HG03196 (cell line): Measurements from ENCODE around the gene ITPRIPL1.

Experiments used
- ATAC-seq: cut with Tn5 transposase; IDR thresholded peaks from one replicate; pipeline ENCODE4 v1.9.1; 2021; ENCODE audit not compliant: unreplicated experiment

ITPRIPL1 gene

DNA sequence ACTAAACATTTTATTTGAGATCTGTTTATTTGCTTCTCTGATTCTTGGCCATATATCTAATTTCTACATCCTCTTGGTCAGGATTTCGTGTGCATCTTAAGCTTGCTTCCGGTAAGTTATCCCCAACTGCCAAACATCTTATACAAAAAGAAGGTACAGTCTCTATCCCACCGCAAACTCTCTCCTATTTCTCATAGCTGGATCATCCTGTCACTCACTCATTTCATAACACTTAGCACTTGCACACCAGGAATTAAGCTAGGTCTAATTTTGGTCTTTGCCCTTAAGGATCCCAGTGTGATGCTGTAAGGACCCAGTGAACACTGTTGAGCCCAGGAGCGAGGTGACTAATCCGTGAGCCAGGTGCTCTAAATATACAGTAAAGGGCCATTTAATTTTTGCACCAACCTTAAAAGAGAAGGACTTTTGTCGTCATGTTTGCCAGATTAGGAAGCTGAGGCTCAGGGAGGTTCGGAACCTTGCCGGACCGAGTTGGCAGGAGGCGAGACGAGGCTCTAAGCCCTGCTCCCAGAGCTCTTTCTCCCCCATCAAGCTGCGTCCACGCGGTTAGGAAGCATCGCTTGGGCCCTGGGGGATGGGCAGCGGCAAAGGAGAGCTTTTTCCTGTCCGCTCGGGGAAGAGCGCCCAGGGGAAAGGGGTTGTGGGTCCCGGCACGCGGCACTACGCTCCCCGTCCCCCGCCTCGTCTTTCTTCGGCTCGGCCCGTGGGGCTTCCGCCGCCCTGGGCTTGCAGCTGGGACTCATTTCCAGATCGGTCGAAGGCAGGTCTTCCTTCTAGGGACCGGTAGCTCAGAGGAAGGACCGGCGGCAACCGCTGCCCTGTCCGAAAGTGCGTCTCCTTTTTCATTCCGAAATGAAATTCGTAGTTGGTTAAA lies 4.1 kb upstream of the ITPRIPL1 start:
- ATAC-seq = peak; percentile 24

- no peak for ATAC-seq
Measured at GRCh38 chr2:96323849-96324248, 1.3 kb upstream of the ITPRIPL1 start.

GRCh38 chr2:96324721-96325040 lies 436 bp upstream of the ITPRIPL1 start:
- no peak for ATAC-seq

- no peak for ATAC-seq
Measured at GRCh38 chr2:96325884-96326255, 753 bp downstream of the ITPRIPL1 start.

- ATAC-seq = no peak
Measured at GRCh38 chr2:96326564-96326963, 1.4 kb downstream of the ITPRIPL1 start.

DNA sequence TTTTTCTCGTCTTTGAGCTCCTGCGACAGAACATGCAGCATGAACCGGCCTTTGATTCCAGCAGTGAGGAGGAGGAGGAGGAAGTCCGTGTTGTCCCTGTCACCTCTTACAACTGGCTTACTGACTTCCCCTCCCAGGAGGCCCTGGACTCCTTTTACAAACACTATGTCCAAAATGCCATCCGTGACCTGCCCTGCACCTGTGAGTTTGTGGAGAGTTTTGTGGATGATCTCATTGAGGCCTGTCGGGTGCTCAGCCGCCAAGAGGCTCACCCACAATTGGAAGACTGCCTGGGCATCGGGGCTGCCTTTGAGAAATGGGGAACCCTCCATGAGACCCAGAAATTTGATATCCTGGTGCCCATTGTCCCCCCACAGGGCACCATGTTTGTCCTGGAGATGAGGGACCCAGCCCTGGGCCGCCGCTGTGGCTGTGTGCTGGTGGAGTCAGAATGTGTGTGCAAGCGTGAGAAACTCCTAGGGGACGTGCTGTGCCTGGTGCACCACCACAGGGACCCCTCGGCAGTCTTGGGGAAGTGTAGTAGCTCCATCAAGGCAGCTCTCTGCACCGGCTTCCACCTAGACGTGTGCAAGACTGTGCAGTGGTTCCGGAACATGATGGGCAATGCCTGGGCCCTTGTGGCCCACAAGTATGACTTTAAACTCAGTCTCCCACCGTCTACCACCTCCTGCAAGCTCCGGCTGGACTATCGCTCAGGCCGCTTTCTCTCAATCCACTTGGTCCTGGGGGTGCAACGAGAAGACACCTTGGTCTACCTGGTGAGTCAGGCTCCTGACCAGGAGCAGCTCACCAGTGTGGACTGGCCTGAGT lies 2.1 kb downstream of the ITPRIPL1 start:
- ATAC-seq = no peak

GRCh38 chr2:96329456-96329855 lies 4.3 kb downstream of the ITPRIPL1 start:
- no peak for ATAC-seq

GRCh38 chr2:96329874-96330273 lies 4.8 kb downstream of the ITPRIPL1 start:
- no peak for ATAC-seq

- no peak for ATAC-seq
Measured at GRCh38 chr2:96330407-96330806, 5.3 kb downstream of the ITPRIPL1 start.

GRCh38 chr2:96333708-96334107 lies 8.6 kb downstream of the ITPRIPL1 start:
- no peak for ATAC-seq

- no peak for ATAC-seq
Measured at GRCh38 chr2:96336104-96336775, 11.1 kb downstream of the ITPRIPL1 start.

DNA sequence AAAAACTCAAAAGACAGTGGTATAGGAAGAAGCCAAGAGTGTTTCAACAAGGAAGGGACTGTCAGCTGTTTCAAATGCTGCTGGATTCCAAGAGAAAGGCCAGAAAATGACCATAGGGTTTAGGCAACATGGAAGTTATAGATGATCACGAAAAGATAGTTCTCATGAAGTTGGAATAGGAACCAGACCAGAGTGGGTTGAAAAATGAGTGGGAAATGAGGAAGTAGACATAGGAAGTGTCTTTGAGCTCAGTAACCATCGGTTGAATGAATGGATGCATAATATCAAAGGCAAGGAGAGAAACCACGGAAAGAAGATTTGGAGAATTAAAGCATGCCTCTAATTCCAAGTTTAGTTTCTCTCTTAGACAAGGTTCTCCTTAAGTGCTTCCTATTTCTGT lies 11.8 kb downstream of the ITPRIPL1 start:
- ATAC-seq = no peak

- ATAC-seq = no peak
Measured at GRCh38 chr2:96340493-96341414, 15.6 kb downstream of the ITPRIPL1 start.

DNA sequence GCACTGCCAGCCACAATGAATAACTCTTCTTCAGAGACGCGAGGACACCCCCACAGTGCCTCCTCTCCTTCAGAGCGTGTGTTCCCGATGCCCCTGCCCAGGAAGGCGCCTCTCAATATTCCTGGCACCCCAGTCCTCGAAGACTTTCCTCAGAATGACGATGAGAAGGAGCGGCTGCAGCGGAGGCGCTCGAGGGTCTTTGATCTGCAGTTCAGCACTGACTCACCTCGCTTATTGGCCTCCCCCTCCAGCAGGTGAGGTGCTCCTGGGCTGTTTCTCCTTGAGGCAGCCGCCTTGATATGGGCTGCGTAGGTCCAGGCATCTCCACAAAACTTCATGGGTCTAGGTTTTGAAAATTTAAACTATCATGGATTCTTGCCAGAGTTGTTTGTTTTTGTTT lies 16.5 kb downstream of the ITPRIPL1 start:
- ATAC-seq = no peak

GRCh38 chr2:96342085-96342484 lies 17.0 kb downstream of the ITPRIPL1 start:
- ATAC-seq = no peak

DNA sequence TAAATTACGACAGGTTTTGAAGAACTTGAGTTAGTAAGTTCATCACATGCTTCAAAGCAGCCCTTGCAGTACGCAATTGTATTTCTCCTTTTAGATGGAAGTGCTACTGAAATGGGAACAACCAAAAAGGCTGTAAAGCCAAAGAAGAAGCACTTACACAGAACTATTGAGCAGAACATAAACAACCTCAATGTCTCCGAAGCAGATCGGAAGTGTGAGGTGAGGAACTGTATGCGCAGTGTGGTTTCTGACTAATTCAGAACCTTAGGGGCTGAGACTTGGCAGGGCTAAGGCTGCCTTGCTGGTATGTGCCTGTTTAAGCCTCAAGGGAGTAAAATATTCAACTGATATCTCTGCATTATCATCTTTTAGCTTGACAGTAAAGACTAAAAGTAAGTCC lies 18.9 kb downstream of the ITPRIPL1 start:
- peak; percentile 62 for ATAC-seq

DNA sequence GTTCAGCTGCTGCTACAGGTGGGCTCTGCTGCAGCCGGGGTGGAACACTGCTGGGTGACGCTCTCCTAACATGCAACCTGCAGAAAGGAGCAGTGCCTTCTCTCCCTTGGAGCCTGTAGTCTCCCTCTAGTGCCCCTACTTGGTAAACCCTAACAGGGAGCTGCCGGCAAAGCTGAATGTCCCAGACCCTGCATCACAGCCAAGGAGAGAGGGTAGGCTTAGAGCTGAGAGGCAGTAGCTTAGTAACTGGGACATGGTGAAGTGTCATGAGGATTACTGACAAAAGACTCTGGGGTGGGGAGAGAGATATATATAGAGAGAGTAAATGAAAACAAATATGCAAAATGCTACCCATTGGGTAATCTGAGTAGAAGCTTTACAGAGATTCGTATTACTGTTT lies 20.3 kb downstream of the ITPRIPL1 start:
- no peak for ATAC-seq

DNA sequence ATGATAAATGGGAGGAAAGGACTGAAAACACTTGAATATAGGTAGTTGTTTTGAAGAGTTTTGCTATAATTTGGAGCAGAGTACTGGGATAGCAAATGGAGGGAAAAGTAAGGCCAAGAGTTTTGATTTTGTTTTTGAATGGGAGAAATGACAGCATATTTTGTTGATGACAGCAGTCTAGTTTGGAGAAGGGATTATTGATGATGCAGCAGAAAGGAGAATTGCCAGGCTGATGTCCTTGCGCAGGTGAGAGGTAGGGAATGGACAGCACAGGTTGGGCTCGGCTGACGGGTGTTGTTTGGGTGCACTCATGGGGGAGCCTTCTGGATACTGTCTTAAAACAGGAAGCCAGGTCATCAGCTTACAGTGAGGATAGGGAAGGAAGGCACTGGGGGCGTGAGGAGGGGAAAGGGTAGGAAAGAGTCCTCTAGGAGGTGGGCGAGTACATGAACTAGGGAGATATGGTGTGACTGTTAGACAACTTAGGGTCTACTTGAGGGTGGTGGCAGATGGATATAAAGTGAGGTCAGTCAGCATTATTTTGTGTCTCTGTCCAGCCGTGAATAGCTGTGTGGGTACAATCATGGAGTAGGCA lies 20.8 kb downstream of the ITPRIPL1 start:
- ATAC-seq = no peak

- ATAC-seq = no peak
Measured at GRCh38 chr2:96347395-96347794, 22.3 kb downstream of the ITPRIPL1 start.

DNA sequence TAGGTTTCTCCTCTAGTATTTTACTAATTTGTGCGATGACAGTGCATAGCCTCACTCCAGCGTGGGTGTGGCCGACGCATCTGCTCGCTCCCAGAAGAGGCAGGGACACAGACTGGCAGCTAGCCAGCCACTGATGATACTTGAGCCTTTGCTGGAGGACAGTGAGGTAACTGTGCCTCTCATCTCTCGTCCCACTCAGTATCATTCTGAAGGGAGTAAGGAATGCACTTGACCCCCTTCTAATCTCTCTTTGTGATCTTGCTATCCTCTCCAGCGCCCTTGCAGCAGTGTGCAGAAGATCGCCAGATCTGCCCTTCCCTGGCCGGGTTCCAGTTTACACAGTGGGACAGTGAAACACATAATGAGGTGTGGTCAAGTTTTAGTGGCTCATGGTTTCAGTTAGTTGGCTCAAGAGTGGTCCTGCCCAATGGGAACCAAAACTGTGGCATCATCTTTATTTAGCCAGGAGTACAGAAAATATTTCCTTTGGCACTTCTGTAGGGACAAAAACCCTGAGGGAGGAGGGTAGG lies 28.0 kb downstream of the ITPRIPL1 start:
- ATAC-seq = no peak
